Stimulated activated naive B cell treated with anti-CD40 and anti-IgM and Interleukin-4, amounts not matched to agents 10 μg/mL and 1 μg/mL and 100 μg/mL, for 72 hours (primary cell): ENCODE results near the gene CTH.
A peak's percentile ranks its signal among the peaks of the same experiment; 100 is the strongest.
"Not testable (repeated sequence)": the region's sequence is repeated elsewhere in the genome, so short reads cannot be mapped to it uniquely, and the experiment has no call there.

ENCODE experiments used
- ATAC-seq, 2 donors: fragments of 150-1000 bp; cut with Tn5 transposase; replicated peaks; 2 replicates each; pipeline ENCODE4 v1.10.0; 2021; ENCODE audit warnings: moderate library complexity in 1 of 2
- DNase-seq: peaks from one replicate; pipeline ENCODE4 v3.0.0; 2021
- H3K27ac Mint-ChIP-seq: one replicate; pipeline ENCODE4 v1.8.0; 2022; ENCODE audit warnings: mild to moderate bottlenecking, mixed read lengths
- H3K27me3 Mint-ChIP-seq, 2 donors: one replicate each; pipeline ENCODE4 v1.8.0; 2022; ENCODE audit warnings: mixed read lengths in 2 of 2
- H3K36me3 Mint-ChIP-seq, 2 donors: one replicate each; pipeline ENCODE4 v1.8.0; 2022; ENCODE audit warnings: mixed read lengths in 2 of 2, mild to moderate bottlenecking in 1 of 2
- H3K4me1 Mint-ChIP-seq, 2 donors: one replicate each; pipeline ENCODE4 v1.8.0; 2022; ENCODE audit warnings: mixed read lengths in 2 of 2, mild to moderate bottlenecking in 1 of 2
- H3K4me3 Mint-ChIP-seq, 2 donors: one replicate each; pipeline ENCODE4 v1.8.0; 2022; ENCODE audit warnings: mild to moderate bottlenecking in 2 of 2, mixed read lengths in 2 of 2, moderate library complexity in 1 of 2
- H3K9me3 Mint-ChIP-seq, 2 donors: one replicate each; pipeline ENCODE4 v1.8.0; 2022; ENCODE audit warnings: mixed read lengths in 2 of 2, mild to moderate bottlenecking in 1 of 2

Gene CTH

GRCh38 chr1:70387507-70387906 lies 23.6 kb upstream of the CTH start:
- H3K4me3 Mint-ChIP-seq = no peak overlapping the region
- no peak for DNase-seq
- peaks cover 3 to 5% of the 10 kb centered on the region in 2 donors for H3K4me1 Mint-ChIP-seq
- no peaks in the 10 kb centered on the region for H3K36me3 Mint-ChIP-seq
- no peaks in the 10 kb centered on the region for H3K9me3 Mint-ChIP-seq
- no peak for ATAC-seq
- H3K27me3 Mint-ChIP-seq = peaks cover 5 to 11% of the 10 kb centered on the region in 2 donors
- H3K27ac Mint-ChIP-seq = no peak overlapping the region

DNA sequence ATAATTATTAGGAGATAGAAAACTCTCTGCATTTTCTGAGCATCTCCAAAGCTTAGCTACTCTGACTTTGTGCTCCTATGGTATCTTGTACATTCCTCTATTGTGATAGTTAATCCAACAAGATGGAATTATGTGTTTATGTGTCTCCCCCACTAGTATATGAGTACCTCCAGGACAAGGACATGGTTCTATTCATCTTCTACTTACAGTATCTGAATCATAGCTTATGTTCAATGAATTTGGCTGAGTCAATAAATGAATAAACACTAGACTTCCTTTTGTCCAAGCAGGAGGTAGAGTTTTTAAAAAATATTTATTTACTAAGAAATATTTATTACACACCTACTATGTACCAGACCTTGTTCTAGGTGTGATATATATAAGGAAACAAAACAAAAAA lies 18.4 kb upstream of the CTH start:
- H3K36me3 Mint-ChIP-seq = no peaks in the 10 kb centered on the region
- ATAC-seq (no peak), DNase-seq (no peak)
- H3K4me3 Mint-ChIP-seq = no peak overlapping the region
- no peaks in the 10 kb centered on the region for H3K4me1 Mint-ChIP-seq
- H3K9me3 Mint-ChIP-seq = no peaks in the 10 kb centered on the region
- H3K27ac Mint-ChIP-seq = no peak overlapping the region
- peaks cover 26 to 30% of the 10 kb centered on the region in 2 donors for H3K27me3 Mint-ChIP-seq

- ATAC-seq (no peak), DNase-seq (no peak)
- H3K36me3 Mint-ChIP-seq = no peaks in the 10 kb centered on the region
- H3K27me3 Mint-ChIP-seq = peaks cover 24 to 31% of the 10 kb centered on the region in 2 donors
- H3K27ac Mint-ChIP-seq = no peak overlapping the region
- H3K4me1 Mint-ChIP-seq = no peaks in the 10 kb centered on the region
- no peak overlapping the region for H3K4me3 Mint-ChIP-seq
- no peaks in the 10 kb centered on the region for H3K9me3 Mint-ChIP-seq
These were observed 14.5 kb upstream of the CTH start for GRCh38 chr1:70396607-70397006.

DNA sequence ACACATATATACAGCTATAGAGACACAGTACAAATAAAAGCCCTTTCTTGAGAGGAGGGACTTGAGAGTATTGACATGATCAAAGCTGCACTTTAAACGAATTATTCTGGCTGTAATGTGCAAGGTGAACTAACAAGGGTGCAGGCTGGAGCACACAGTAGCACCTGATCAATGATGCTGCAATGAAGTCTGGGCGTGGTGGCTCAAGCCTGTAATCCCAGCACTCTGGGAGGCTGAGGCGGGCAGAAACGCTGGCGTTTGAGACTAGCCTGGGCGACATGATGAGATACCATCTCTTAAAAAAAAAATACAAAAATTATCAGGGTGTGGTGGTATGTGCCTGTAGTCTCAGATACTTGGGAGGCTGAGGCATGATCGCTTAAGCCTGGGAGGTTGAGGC lies 14.1 kb upstream of the CTH start:
- H3K4me1 Mint-ChIP-seq = no peaks in the 10 kb centered on the region
- no peaks in the 10 kb centered on the region for H3K9me3 Mint-ChIP-seq
- H3K4me3 Mint-ChIP-seq = no peak overlapping the region
- peaks cover 24 to 31% of the 10 kb centered on the region in 2 donors for H3K27me3 Mint-ChIP-seq
- H3K27ac Mint-ChIP-seq = no peak overlapping the region
- no peaks in the 10 kb centered on the region for H3K36me3 Mint-ChIP-seq
- no peak for ATAC-seq
- no peak for DNase-seq

DNA sequence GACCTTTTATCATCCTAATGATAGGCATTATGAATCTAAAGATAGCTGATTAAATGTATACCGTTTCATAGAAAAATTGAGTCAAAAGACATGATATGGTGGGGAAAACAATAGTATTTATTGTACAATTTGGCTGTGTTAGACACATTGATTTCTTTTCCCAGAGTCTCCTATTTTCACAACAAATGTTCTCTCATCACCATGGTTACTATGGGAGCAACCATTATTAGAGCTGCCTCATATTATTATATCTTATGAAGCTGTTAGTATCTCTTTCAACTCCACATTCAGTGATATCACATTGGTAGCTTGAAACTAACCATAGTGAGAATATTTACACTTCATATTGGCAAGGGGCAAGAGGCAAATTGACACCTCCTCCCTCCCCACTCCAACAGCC lies 10.7 kb upstream of the CTH start:
- Mint-ChIP-seq H3K27ac (no peak overlapping the region), H3K27me3 (peaks cover 26 to 31% of the 10 kb centered on the region in 2 donors), H3K4me1 (no peaks in the 10 kb centered on the region), H3K4me3 (no peak overlapping the region), H3K36me3 (no peaks in the 10 kb centered on the region), H3K9me3 (no peaks in the 10 kb centered on the region)
- ATAC-seq = no peak
- no peak for DNase-seq

DNA sequence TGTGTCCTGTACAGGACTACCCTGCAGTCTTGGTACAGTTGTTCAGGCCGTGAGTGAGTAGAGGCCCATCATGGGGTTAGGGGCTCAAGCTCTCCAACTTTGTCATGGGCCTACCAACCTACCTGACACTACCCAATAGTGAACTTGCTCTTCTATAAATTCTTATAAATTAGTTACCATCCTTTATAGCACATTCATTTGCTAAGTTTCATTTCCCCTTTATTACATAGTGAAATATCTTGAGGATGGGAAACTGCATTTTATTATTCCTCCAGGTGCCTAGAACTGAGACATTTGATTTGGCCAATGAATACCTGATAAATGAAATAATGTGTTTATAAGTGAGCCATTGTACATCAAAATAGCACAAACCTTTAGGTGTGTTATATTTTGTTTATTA lies 9.1 kb upstream of the CTH start:
- Mint-ChIP-seq H3K27me3 (peaks cover 20 to 30% of the 10 kb centered on the region in 2 donors), H3K36me3 (no peaks in the 10 kb centered on the region), H3K4me3 (no peak overlapping the region), H3K4me1 (no peaks in the 10 kb centered on the region), H3K27ac (no peak overlapping the region), H3K9me3 (no peaks in the 10 kb centered on the region)
- ATAC-seq (no peak), DNase-seq (no peak)

DNA sequence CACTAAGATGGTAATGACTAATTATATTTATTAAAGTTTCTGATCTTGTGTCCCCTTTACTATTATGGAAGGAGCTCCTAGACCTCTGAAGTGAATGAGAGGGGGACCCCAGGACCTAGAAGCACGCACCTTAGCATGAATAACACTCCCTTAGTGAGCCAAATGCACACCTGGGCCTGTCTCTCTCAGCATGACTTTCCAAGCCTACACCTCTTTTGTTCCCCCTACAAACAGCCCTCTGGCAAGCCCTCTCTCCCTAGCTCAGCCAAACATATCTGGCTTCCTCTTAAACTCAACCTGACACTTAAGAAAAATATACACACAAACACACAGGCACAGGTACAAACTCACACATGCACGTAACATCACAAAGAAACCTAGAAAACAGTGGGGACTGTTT lies 7.3 kb upstream of the CTH start:
- Mint-ChIP-seq H3K9me3 (no peaks in the 10 kb centered on the region), H3K4me1 (no peaks in the 10 kb centered on the region), H3K36me3 (no peaks in the 10 kb centered on the region), H3K27ac (no peak overlapping the region), H3K4me3 (no peak overlapping the region), H3K27me3 (peaks cover 9 to 19% of the 10 kb centered on the region in 2 donors)
- no peak for DNase-seq
- no peak for ATAC-seq

DNA sequence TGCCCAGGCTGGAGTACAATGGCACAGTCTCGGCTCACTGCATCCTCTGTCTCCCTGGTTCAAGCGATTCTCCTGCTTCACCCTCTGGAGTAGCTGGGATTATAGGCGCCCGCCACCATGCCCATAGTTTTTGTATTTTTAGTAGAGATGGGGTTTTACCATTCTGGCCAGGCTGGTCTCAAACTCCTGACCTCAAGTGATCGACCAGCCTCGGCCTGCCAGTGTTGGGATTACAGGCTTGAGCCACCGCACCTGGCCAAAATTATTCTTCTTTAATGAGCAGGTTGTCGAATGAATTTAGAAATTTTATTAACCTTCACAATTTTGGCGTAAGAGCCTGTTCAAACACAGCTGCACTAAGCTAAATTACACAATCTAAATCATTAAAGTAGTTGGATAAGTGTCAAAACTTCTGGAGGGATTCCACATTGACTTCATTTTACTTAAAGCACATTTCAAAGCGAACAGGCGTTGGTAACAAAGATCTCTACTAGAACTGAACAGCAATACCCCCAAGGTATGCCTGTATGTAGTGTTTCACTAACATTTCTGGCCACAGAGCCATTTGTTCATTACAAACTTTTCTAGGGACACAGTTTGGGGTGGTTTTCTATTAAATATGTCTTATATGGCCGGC lies 5.2 kb upstream of the CTH start:
- no peak overlapping the region for H3K4me3 Mint-ChIP-seq
- H3K36me3 Mint-ChIP-seq = no peaks in the 10 kb centered on the region
- ATAC-seq (no peak), DNase-seq (no peak)
- no peak overlapping the region for H3K27ac Mint-ChIP-seq
- H3K9me3 Mint-ChIP-seq = no peaks in the 10 kb centered on the region
- H3K27me3 Mint-ChIP-seq = peaks cover 5 to 19% of the 10 kb centered on the region in 2 donors
- H3K4me1 Mint-ChIP-seq = peaks cover 0 to 4% of the 10 kb centered on the region in 2 donors

- H3K9me3 Mint-ChIP-seq = no peaks in the 10 kb centered on the region
- peaks cover 0 to 2% of the 10 kb centered on the region in 2 donors for H3K36me3 Mint-ChIP-seq
- H3K27ac Mint-ChIP-seq = no peak overlapping the region
- DNase-seq = no peak
- no peak overlapping the region for H3K4me3 Mint-ChIP-seq
- H3K4me1 Mint-ChIP-seq = peaks cover 3 to 12% of the 10 kb centered on the region in 2 donors
- ATAC-seq = no peak
- peaks cover 5 to 19% of the 10 kb centered on the region in 2 donors for H3K27me3 Mint-ChIP-seq
These were observed 1.9 kb upstream of the CTH start for GRCh38 chr1:70409136-70409535.

DNA sequence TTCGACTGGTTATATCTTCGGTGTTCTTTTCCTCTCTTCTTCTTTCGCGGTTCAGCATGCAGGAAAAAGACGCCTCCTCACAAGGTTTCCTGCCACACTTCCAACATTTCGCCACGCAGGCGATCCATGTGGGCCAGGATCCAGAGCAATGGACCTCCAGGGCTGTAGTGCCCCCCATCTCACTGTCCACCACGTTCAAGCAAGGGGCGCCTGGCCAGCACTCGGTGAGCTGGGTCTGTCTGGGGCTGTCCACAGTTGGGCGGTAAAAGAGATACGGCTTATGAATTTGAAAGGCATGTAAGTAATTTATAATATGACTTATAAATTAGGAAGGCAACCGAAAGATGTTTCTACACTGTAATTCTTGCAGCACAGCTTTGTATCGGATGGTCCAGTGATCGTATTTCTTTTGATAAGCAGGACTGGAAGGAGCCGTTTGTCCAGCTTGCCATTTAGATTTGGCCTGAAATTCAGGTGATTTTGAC lies 334 bp downstream of the CTH start:
- Mint-ChIP-seq H3K27me3 (peaks cover 0 to 7% of the 10 kb centered on the region in 2 donors), H3K4me3 (peak overlapping the region; percentile 92 to 96), H3K4me1 (peaks cover 3 to 12% of the 10 kb centered on the region in 2 donors), H3K36me3 (peaks cover 0 to 2% of the 10 kb centered on the region in 2 donors), H3K27ac (peak overlapping the region; percentile 88), H3K9me3 (no peaks in the 10 kb centered on the region)
- ATAC-seq (peak; percentile 14 to 17), DNase-seq (no peak)

DNA sequence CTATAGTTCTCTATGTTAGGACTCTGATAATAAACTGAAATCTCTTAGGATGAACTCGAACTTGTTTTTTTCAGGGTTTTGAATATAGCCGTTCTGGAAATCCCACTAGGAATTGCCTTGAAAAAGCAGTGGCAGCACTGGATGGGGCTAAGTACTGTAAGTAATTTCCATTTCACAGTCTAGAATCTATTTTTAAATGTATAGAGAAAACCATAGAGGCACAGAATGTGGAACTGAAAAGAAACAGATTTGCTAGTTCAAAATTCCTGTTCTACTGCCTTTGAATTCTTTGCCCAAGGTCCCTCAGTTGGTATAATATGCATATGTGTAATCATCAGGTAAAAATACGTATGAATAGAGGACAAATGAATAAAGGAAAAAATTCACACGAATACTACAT lies 4.8 kb downstream of the CTH start:
- Mint-ChIP-seq H3K9me3 (peaks cover 0 to 1% of the 10 kb centered on the region in 2 donors), H3K36me3 (peaks cover 3 to 5% of the 10 kb centered on the region in 2 donors), H3K4me1 (peaks cover 3 to 7% of the 10 kb centered on the region in 2 donors), H3K27ac (no peak overlapping the region), H3K4me3 (no peak overlapping the region), H3K27me3 (no peaks in the 10 kb centered on the region)
- ATAC-seq (no peak), DNase-seq (no peak)

DNA sequence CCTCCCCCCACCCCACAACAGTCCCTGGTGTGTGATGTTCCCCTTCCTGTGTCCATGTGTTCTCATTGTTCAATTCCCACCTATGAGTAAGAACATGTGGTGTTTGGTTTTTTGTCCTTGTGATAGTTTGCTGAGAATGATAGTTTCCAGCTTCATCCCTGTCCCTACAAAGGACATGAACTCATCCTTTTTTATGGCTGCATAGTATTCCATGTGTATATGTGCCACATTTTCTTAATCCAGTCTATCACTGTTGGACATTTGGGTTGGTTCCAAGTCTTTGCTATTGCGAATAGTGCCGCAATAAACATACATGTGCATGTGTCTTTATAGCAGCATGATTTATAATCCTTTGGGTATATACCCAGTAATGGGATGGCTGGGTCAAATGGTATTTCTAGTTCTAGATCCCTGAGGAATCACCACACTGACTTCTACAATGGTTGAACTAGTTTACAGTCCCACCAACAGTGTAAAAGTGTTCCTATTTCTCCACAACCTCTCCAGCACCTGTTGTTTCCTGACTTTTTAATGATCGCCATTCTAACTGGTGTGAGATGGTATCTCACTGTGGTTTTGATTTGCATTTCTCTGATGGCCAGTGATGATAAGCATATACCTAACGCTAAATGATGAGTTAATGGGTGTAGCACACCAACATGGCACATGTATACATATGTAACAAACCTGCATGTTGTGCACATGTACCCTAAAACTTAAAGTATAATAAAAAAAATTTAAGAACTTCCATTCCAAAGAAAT lies 8.1 kb downstream of the CTH start:
- not testable (repeated sequence) for H3K36me3 Mint-ChIP-seq, H3K9me3 Mint-ChIP-seq, H3K27me3 Mint-ChIP-seq, DNase-seq, H3K4me3 Mint-ChIP-seq, ATAC-seq, H3K4me1 Mint-ChIP-seq, H3K27ac Mint-ChIP-seq

GRCh38 chr1:70420320-70420719 lies 9.3 kb downstream of the CTH start:
- Mint-ChIP-seq H3K9me3 (peaks cover 0 to 1% of the 10 kb centered on the region in 2 donors), H3K4me3 (no peak overlapping the region), H3K36me3 (peaks cover 3% of the 10 kb centered on the region in 2 donors), H3K27ac (no peak overlapping the region), H3K4me1 (no peaks in the 10 kb centered on the region), H3K27me3 (no peaks in the 10 kb centered on the region)
- ATAC-seq = no peak
- DNase-seq = no peak

- no peak for ATAC-seq
- H3K4me3 Mint-ChIP-seq = no peak overlapping the region
- no peak overlapping the region for H3K27ac Mint-ChIP-seq
- no peaks in the 10 kb centered on the region for H3K9me3 Mint-ChIP-seq
- DNase-seq = no peak
- no peaks in the 10 kb centered on the region for H3K4me1 Mint-ChIP-seq
- H3K27me3 Mint-ChIP-seq = no peaks in the 10 kb centered on the region
- H3K36me3 Mint-ChIP-seq = peaks cover 3 to 4% of the 10 kb centered on the region in 2 donors
These were observed 15.4 kb downstream of the CTH start for GRCh38 chr1:70426154-70427131.
